Metanephros (tissue), 2 donors: ENCODE results near the gene PUM1. TPM values are rescaled to one million over a fixed set of nuclear protein-coding genes. Genes with fewer than 3 reads are reported as not detected.

ENCODE experiments used
- small RNA-seq: library from RNA; depleted of rRNA; stranded (forward); fragments of <200 nt; gene quantifications from one replicate; pipeline ENCODE3, GENCODE V24; 2014; ENCODE audit warnings: low replicate concordance
- total RNA-seq: library from RNA; depleted of rRNA; stranded (reverse); fragments of >200 nt; gene quantifications from one replicate; pipeline ENCODE4 v1.2.3, GENCODE V29; 2014

The PUM1 gene
- 137 TPM for total RNA-seq

GRCh38 chr1:31065310-31066217 is at the start of gene PUM1:
TSS of gene PUM1 (minus strand) at chr1:31065717. CDS start at chr1:31059566, 6,151 bp downstream.

GRCh38 chr1:30908696-30909364 is 156.7 kb downstream of the PUM1 start, which contains the start of gene SDC3:
TSS of gene SDC3 (minus strand) at chr1:30908758. CDS start at chr1:30908586, 172 bp downstream.

Small RNA genes lying within 50 kb of the gene (small RNA-seq; reads per million reads assigned to genes)
- gene AL356320.1 (not detected), gene RN7SL371P (not detected)

Other genes starting within 250 kb of the PUM1 start
- 24.3 TPM for gene SDC3, start 157.0 kb downstream of the PUM1 start, total RNA-seq
- 1.1 TPM for gene NKAIN1, start 174.2 kb upstream of the PUM1 start, total RNA-seq
- gene SNRNP40, start 231.1 kb upstream of the PUM1 start, total RNA-seq, result 96.3 TPM
- 17.2 TPM for gene ZCCHC17, start 231.3 kb upstream of the PUM1 start, total RNA-seq